GM18505 (cell line): Measurements from ENCODE around the gene BICRA.
"Not testable (repeated sequence)": the region's sequence is repeated elsewhere in the genome, so short reads cannot be mapped to it uniquely, and the experiment has no call there.

Source experiments
- ATAC-seq: cut with Tn5 transposase; IDR thresholded peaks from one replicate; pipeline ENCODE4 v1.9.1; 2021; ENCODE audit not compliant: unreplicated experiment
- POLR2A ChIP-seq: IDR thresholded peaks from 4 replicates; pipeline ENCODE4 v1.6.1; 2011; ENCODE audit warnings: borderline replicate concordance; ENCODE audit not compliant: insufficient read depth, insufficient read length; ENCODE audit errors: extremely low read depth

Gene BICRA

GRCh38 chr19:47589824-47590223, 19.1 kb upstream of the BICRA start:
- ATAC-seq = no peak
- no peak for TF ChIP-seq POLR2A

GRCh38 chr19:47593860-47594259, 15.1 kb upstream of the BICRA start:
- ATAC-seq = no peak
- TF ChIP-seq POLR2A = no peak

DNA sequence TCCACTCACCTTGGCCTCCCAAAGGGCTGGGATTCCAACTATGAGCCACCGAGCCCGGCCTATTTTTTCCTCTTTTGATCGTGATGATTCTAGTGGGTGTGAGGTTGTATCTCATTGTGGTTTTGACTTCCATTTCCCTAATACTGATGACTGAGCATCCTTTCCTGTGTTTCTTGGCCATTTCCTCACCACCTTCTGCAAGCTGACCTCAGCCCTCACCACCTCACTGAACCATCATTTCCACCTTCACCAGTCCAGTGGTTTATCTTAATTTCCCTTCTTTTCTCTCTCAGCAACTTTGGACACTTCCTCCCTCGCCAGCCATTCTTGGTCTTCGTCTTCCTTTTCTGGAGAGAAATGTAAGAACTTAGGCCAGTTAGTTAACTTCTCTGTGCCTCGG, 13.0 kb upstream of the BICRA start:
- no peak for ATAC-seq
- no peak for TF ChIP-seq POLR2A

DNA sequence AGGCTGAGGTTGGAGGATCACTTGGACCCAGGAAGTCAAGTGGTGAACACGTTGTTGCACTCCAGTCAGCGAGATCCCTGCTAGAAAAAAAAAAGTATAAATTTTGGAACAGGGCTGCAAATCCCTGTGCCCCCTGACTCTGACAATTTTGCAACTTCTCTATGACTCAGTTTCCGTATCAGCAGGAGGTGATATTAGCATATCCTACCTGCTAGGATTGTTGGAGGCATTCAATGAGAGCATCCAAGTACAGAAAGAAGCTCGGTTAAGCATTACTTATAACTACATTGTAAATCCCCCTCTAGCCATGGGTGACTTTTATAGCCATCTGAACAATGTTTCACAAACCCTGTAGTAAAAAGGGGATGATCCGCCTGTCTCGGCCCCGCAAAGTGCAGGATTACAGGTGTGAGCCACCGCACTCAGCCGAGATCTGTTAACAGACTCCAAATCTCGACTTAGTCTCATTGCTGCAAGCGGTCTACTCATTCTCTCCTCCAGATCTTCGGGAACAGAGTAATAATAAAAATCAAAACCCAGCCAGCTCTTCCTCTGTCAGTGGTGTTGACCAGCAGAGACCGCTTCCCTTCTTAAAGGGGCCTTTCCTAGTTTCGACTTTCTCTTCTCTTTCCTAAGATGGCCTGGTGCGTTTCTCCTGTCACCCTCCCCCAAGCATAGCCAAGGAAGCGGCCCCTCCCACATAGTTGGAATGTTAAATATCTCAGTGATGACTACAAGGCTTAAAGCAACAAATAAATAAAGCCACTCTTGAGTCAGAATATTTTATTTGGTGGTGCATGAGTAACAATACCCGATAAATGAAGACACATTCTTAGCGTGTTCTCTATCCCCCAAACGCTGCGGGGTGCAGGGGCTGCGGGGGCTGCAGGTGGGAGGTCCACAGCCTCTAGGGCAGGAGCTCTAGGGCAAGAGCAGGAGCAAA, 10.3 kb upstream of the BICRA start:
- no peak for TF ChIP-seq POLR2A
- ATAC-seq = no peak

DNA sequence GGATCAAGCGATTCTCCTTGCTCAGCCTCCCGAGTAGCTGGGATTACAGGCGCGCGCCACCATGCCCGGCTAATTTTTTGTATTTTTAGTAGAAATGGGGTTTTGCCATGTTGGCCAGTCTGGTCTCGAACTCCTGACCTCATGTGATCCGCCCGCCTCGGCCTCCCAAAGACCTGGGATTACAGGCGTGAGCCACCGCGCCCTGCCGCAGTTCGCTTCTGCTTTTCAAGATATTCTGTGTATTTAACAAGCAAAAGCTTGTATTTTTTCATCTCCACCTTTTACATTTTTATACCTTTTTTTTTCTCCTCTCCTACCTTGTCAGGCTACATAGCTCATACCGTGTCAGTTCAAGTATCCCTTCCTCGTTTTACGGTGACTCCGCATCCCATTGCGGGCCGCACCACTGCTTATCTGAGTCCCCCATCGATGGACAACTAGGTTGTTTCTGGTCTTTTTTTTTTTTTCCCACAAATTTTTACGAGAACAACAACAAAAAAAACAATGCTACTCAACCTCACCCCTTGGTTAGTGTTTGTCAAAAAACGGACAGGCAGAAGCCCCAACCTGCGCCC, 9.2 kb upstream of the BICRA start:
- ATAC-seq = not testable (repeated sequence)

GRCh38 chr19:47600246-47601179, 8.4 kb upstream of the BICRA start:
- peak; percentile 95 for TF ChIP-seq POLR2A
- ATAC-seq = peak; percentile 92

- no peak for TF ChIP-seq POLR2A
- no peak for ATAC-seq
Observed at GRCh38 chr19:47601180-47601904, 7.6 kb upstream of the BICRA start.

DNA sequence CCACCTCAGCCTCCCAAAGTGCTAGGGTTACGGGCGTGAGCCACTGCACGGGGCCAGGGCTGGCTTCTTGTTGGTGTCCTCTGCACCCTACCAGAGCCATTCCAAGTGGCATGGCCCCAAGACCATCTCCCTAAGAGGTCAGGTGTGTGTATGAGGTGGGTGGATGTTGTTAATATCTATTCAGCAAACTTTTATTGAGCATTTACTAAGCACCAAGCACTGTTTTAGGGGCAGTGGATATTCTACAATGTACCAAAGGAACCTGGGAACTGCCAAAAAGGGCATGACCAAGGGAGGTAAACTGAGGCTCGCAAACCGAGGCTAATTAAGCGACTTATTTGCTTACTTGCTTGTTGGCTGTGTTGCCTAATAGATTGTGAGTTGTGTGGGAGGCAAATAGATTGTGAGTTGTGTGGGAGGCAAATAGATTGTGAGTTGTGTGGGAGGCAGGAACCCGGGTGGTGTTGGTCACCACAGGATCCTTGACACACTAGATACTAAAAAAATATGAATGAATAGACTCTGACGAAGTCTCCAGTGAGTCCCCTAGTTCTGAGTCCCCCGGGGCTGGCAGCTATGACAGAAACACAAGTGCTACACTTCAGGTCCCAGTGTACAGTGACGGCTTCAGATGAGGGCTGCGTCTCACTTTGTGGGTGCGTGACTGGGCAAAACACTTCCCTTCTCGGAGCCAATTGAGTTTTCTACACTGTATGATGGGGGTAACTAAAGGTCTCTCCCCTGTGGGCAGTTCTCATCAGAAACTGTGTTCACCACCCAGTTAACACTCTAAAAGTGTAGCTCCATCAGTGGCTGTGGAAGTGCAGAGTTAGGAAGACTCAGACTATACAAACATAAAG, 5.0 kb upstream of the BICRA start:
- no peak for TF ChIP-seq POLR2A
- ATAC-seq = no peak

DNA sequence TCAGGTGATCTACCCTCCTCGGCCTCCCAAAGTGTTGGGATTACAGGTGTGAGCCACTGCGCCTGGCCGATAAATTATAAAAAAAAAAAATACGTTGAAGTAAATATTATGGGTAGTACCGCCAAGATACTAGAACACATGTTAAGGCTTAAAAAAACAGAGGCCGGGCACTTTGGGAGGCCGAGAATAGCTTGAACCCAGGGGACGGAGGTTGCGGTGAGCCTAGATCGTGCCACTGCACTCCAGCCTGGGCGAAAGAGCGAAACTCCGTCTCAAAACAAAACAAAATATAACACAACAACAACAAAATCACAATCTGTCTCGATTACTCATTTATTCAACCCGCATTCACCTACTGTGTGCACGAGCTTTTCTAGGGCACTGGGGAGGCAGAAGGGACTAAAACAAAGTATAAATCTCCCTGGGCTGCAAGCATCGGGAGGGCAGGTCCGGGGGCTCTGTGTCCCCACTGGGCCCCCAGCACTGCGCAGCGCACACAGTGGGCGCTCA, 1.3 kb upstream of the BICRA start:
- TF ChIP-seq POLR2A = no peak
- no peak for ATAC-seq

DNA sequence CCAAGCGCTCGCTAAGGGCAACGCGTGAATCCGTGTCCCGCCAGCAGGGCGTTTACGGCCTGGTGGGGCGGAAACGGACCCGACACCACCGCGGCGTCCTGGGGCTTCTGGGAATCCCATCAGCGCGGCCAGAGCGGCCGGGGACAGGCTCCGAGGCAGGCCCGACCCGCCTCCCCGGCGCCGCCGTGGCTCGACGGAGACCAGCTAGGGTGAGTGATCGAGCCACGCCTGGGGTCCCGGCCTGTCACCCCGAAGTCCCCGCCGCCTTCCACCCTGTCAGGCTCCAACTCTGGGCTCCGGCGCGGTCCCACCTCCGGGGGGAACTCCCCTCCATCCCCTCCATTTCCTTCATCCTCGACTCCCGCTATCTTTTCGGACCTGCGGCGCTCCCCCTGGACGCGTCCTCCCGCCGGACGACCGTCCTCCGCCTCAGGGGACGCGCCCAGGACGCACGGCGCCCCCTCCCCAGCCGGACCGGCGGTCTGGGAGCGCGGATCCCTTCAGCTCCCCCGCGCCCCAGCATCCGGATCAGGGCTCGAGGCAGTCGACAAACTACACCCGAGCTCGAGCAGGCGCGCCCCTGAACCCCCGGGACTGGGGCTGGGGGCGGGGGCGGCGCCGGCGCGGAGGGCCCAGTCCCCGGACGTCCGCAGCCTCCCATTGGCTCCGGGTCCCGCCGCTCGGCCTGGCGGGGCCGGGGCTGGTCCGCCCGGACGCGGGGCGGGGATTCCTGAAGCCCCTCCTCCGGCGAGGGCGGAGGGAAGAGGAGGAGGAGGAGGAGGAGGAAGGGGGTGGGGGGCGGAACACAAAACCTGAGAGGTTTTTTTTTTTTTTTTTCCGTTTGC, 638 bp upstream of the BICRA start:
- peak; percentile 72 for ATAC-seq
- TF ChIP-seq POLR2A = peak; percentile 75
